Stimulated activated CD4-positive, alpha-beta T cell treated with anti-CD3 and anti-CD28 coated beads, Interleukin-12 subunit alpha, Interleukin-12 subunit beta, amount 100 ng/mL, for 4 hours (primary cell): Measurements from ENCODE around the gene SLC5A2.
"Not testable (repeated sequence)": the region's sequence is repeated elsewhere in the genome, so short reads cannot be mapped to it uniquely, and the experiment has no call there.

Source experiments
- DNase-seq: peaks from one replicate; pipeline ENCODE4 v3.0.0-alpha.2; 2020

The SLC5A2 gene

GRCh38 chr16:31477220-31478216 lies 5.4 kb upstream of the SLC5A2 start:
- DNase-seq = no peak

- DNase-seq = no peak
These were observed 4.0 kb upstream of the SLC5A2 start for GRCh38 chr16:31478956-31479355.

- DNase-seq = no peak
These were observed 3.2 kb upstream of the SLC5A2 start for GRCh38 chr16:31479751-31480150.

GRCh38 chr16:31480851-31481536 lies 1.9 kb upstream of the SLC5A2 start:
- DNase-seq = no peak

- DNase-seq = not testable (repeated sequence)
These were observed 1.1 kb downstream of the SLC5A2 start for GRCh38 chr16:31484048-31484447.

GRCh38 chr16:31484491-31485171 lies 1.7 kb downstream of the SLC5A2 start:
- no peak for DNase-seq

- DNase-seq = no peak
These were observed 2.6 kb downstream of the SLC5A2 start for GRCh38 chr16:31485571-31485970.

- DNase-seq = no peak
These were observed 3.1 kb downstream of the SLC5A2 start for GRCh38 chr16:31486045-31486444.

- DNase-seq = no peak
These were observed 4.3 kb downstream of the SLC5A2 start for GRCh38 chr16:31487071-31487719.

- peak; percentile 58 for DNase-seq
These were observed 5.0 kb downstream of the SLC5A2 start for GRCh38 chr16:31487720-31488467.

- DNase-seq = no peak
These were observed 5.8 kb downstream of the SLC5A2 start for GRCh38 chr16:31488468-31489297.

- DNase-seq = no peak
These were observed 6.3 kb downstream of the SLC5A2 start for GRCh38 chr16:31489298-31489564.

- DNase-seq = no peak
These were observed 7.0 kb downstream of the SLC5A2 start for GRCh38 chr16:31489616-31490584.

- DNase-seq = no peak
These were observed 9.0 kb downstream of the SLC5A2 start for GRCh38 chr16:31491778-31492418.

- DNase-seq = no peak
These were observed 10.7 kb downstream of the SLC5A2 start for GRCh38 chr16:31493506-31494125.

GRCh38 chr16:31496670-31497069 lies 13.7 kb downstream of the SLC5A2 start:
- no peak for DNase-seq

GRCh38 chr16:31498493-31498892 lies 15.6 kb downstream of the SLC5A2 start:
- DNase-seq = no peak

GRCh38 chr16:31499928-31500327 lies 17.0 kb downstream of the SLC5A2 start:
- no peak for DNase-seq
